GM21786 (cell line): Measurements from ENCODE around the gene L2HGDH.
"Not testable (repeated sequence)": the region's sequence is repeated elsewhere in the genome, so short reads cannot be mapped to it uniquely, and the experiment has no call there.

Experiments used
- ATAC-seq: cut with Tn5 transposase; IDR thresholded peaks from one replicate; pipeline ENCODE4 v1.9.1; 2021; ENCODE audit not compliant: unreplicated experiment

The L2HGDH gene

GRCh38 chr14:50311972-50312733 is at the start of gene L2HGDH, which contains the start of gene DMAC2L:
L2HGDH (minus strand) TSS chr14:50312229; CDS start chr14:50312150, 79 bp downstream.
DMAC2L (plus strand) TSS chr14:50312324; CDS start chr14:50321488, 9,164 bp downstream.
- ATAC-seq, result peak; percentile 92

GRCh38 chr14:50360851-50361250 is 48.8 kb upstream of the L2HGDH start:
- ATAC-seq, result no peak

- ATAC-seq, result no peak
Measured at GRCh38 chr14:50360093-50360492, 48.1 kb upstream of the L2HGDH start.

GRCh38 chr14:50359631-50360030 is 47.6 kb upstream of the L2HGDH start:
- no peak for ATAC-seq

- no peak for ATAC-seq
Measured at GRCh38 chr14:50357753-50358395, 45.8 kb upstream of the L2HGDH start.

GRCh38 chr14:50357124-50357523 is 45.1 kb upstream of the L2HGDH start:
- ATAC-seq, result no peak

GRCh38 chr14:50356283-50356682 is 44.3 kb upstream of the L2HGDH start:
- not testable (repeated sequence) for ATAC-seq

GRCh38 chr14:50355692-50356091 is 43.7 kb upstream of the L2HGDH start:
- no peak for ATAC-seq

GRCh38 chr14:50354527-50354926 is 42.5 kb upstream of the L2HGDH start:
- no peak for ATAC-seq

- no peak for ATAC-seq
Measured at GRCh38 chr14:50353126-50353525, 41.1 kb upstream of the L2HGDH start.

- ATAC-seq, result no peak
Measured at GRCh38 chr14:50352584-50352983, 40.6 kb upstream of the L2HGDH start.

- no peak for ATAC-seq
Measured at GRCh38 chr14:50350975-50351374, 38.9 kb upstream of the L2HGDH start.

- no peak for ATAC-seq
Measured at GRCh38 chr14:50348933-50349332, 36.9 kb upstream of the L2HGDH start.

GRCh38 chr14:50347521-50347920 is 35.5 kb upstream of the L2HGDH start:
- ATAC-seq, result no peak

GRCh38 chr14:50345846-50346422 is 33.9 kb upstream of the L2HGDH start:
- no peak for ATAC-seq

- ATAC-seq, result no peak
Measured at GRCh38 chr14:50344876-50345563, 33.0 kb upstream of the L2HGDH start.

GRCh38 chr14:50344116-50344775 is 32.2 kb upstream of the L2HGDH start:
- peak; percentile 95 for ATAC-seq

- ATAC-seq, result no peak
Measured at GRCh38 chr14:50343434-50343833, 31.4 kb upstream of the L2HGDH start.

- peak; percentile 52 for ATAC-seq
Measured at GRCh38 chr14:50342221-50343078, 30.4 kb upstream of the L2HGDH start.

GRCh38 chr14:50340963-50341362 is 28.9 kb upstream of the L2HGDH start:
- no peak for ATAC-seq
